Measurements from ENCODE around the gene TRAK2. TPM values are rescaled to one million over a fixed set of nuclear protein-coding genes. Genes with fewer than 3 reads are reported as not detected.

TRAK2 gene
- total RNA-seq, 4 donors from 2014 or later: 41.5 to 78.9 (median 54.5) TPM

DNA sequence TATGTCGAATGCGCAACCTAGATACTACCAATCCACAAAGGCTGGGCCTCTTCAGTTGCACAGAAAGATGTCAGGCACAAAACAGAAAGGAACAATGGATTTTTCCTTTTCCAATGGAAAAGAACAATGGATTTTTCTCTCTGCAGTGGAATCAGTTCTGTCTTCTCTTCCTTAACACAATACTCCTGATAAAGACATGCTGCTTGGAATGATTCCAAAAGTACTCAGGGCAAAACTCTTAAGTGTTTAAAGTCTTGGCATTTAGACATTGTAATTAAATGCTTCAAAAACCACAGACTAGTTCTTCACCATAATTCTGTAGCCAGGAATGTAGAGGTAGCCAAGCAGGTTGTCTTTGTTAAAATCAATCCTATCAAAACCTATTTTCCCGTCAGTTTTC, 47.4 kb downstream of the TRAK2 start:
- H3K4me3 ChIP-seq: no peak overlapping the region
- 83 to 85% methylated on average over 3 of the region's 3 CpGs for WGBS, 2 donors (ENCODE audit: low coverage in 1 of 2)
- DNase-seq: no peak
- no peaks in the 10 kb centered on the region for H3K27me3 ChIP-seq
- no peaks in the 10 kb centered on the region for H3K9me3 ChIP-seq
- no peaks in the 10 kb centered on the region for H3K36me3 ChIP-seq
- TF ChIP-seq EP300 (IDR thresholded peaks at IDR 0.05; ENCODE audit: low read depth): no peak
- TF ChIP-seq POLR2A (IDR thresholded peaks at IDR 0.05): no peak
- TF ChIP-seq POLR2AphosphoS5 (IDR thresholded peaks at IDR 0.05): no peak
- H3K27ac ChIP-seq: no peak overlapping the region
- intact Hi-C loops (cut with DNase I; ENCODE audit: low total_unique reads): no loop called here
- peaks cover 13 to 51% (median 24%) of the 10 kb centered on the region in 4 donors for H3K4me1 ChIP-seq
- in situ Hi-C loops (cut with MboI; ENCODE audit: low pct_ligation_motif_present in 1 of 4, low pct_unique_long_range_greater_than_20kb in 1 of 4, low sequenced_read_pairs in 3 of 4): no loop called here

DNA sequence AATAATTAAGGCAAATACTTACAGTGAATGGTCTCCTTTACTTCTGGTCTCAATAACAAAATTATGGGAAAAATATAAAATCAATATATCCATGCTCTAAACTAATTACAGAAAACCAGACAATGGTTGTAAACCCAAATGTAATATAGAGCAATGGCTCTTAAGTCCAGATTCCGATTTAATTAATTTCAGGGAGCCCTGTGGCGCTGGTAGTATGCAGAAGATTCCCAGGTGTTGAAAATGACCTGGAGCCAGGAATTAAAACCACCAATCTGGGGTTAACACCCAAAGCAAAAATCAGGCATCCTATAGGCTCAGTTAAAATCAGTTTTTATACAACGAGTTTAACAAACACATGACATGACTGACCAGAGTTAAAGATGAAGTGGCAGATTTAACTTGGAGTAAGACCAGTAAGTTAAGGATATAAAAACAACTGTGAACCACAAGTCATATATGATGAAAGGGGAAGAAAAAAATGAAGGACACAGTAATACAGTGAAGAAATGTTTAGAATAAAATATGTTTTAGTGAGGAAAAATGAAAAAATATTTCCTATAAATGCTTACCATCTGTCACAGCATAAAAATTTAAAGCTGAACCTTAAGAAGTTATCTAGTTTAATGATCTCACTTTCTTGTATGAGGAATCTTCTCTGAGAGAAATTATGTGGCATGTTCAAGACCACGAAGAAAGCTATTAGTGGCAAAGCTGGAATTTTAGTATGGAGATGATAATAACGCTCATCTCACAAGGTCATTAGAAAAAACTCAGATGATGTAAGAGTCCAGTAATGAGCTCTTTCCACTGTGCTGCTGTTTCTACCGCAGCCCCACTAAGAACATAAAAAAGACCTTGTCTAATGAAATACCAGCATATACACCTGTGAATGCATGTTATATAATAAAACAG, 48.4 kb downstream of the TRAK2 start:
- Histone ChIP-seq H3K4me1 (peaks cover 13 to 51% (median 24%) of the 10 kb centered on the region in 4 donors), H3K9me3 (no peaks in the 10 kb centered on the region), H3K36me3 (peaks cover 0 to 4% (median under 1%) of the 10 kb centered on the region in 4 donors), H3K27ac (no peak overlapping the region), H3K27me3 (no peaks in the 10 kb centered on the region), H3K4me3 (no peak overlapping the region)
- DNase-seq: no peak
- intact Hi-C loops (cut with DNase I; ENCODE audit: low total_unique reads): no loop called here
- TF ChIP-seq EP300 (IDR thresholded peaks at IDR 0.05; ENCODE audit: low read depth) (no peak), POLR2AphosphoS5 (IDR thresholded peaks at IDR 0.05) (no peak)
- 80 to 86% methylated on average over 6 of the region's 6 CpGs for WGBS, 2 donors (ENCODE audit: low coverage in 1 of 2)
- in situ Hi-C loops (cut with MboI; ENCODE audit: low pct_ligation_motif_present in 1 of 4, low pct_unique_long_range_greater_than_20kb in 1 of 4, low sequenced_read_pairs in 3 of 4): no loop called here

DNA sequence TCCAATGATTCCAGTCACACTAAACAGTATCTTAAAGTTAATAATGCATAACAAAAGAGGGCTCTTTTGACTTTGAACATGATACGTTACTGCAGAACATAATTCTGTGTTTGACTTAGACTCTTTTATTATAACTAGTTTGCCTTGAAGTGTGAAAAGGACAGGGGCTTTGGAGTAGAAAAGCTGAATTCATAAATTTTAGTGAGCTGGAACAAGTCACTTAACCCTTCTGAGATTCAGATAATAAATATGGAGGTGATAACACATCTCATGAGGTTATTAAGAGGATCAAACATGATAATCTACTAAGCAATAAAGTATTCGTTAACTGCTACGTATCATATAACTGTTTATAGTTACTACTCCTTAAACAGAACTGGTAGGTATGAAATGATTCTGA, 49.4 kb downstream of the TRAK2 start:
- TF ChIP-seq, protein P1, sequence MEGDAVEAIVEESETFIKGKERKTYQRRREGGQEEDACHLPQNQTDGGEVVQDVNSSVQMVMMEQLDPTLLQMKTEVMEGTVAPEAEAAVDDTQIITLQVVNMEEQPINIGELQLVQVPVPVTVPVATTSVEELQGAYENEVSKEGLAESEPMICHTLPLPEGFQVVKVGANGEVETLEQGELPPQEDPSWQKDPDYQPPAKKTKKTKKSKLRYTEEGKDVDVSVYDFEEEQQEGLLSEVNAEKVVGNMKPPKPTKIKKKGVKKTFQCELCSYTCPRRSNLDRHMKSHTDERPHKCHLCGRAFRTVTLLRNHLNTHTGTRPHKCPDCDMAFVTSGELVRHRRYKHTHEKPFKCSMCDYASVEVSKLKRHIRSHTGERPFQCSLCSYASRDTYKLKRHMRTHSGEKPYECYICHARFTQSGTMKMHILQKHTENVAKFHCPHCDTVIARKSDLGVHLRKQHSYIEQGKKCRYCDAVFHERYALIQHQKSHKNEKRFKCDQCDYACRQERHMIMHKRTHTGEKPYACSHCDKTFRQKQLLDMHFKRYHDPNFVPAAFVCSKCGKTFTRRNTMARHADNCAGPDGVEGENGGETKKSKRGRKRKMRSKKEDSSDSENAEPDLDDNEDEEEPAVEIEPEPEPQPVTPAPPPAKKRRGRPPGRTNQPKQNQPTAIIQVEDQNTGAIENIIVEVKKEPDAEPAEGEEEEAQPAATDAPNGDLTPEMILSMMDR (IDR thresholded peaks at IDR 0.05): no peak
- TF ChIP-seq POLR2A (IDR thresholded peaks at IDR 0.05) (no peak), POLR2AphosphoS5 (IDR thresholded peaks at IDR 0.05) (no peak), EP300 (IDR thresholded peaks at IDR 0.05; ENCODE audit: low read depth) (no peak)
- H3K27me3 ChIP-seq: no peaks in the 10 kb centered on the region
- H3K4me3 ChIP-seq: no peak overlapping the region
- no peak for DNase-seq
- intact Hi-C loops (cut with DNase I; ENCODE audit: low total_unique reads): no loop called here
- H3K27ac ChIP-seq: no peak overlapping the region
- 36 to 56% methylated on average over 3 of the region's 3 CpGs for WGBS, 2 donors (ENCODE audit: low coverage in 1 of 2)
- H3K4me1 ChIP-seq: peaks cover 10 to 47% (median 22%) of the 10 kb centered on the region in 4 donors
- in situ Hi-C loops (cut with MboI; ENCODE audit: low pct_ligation_motif_present in 1 of 4, low pct_unique_long_range_greater_than_20kb in 1 of 4, low sequenced_read_pairs in 3 of 4): no loop called here
- no peaks in the 10 kb centered on the region for H3K9me3 ChIP-seq
- peaks cover 0 to 12% (median 2%) of the 10 kb centered on the region in 4 donors for H3K36me3 ChIP-seq

DNA sequence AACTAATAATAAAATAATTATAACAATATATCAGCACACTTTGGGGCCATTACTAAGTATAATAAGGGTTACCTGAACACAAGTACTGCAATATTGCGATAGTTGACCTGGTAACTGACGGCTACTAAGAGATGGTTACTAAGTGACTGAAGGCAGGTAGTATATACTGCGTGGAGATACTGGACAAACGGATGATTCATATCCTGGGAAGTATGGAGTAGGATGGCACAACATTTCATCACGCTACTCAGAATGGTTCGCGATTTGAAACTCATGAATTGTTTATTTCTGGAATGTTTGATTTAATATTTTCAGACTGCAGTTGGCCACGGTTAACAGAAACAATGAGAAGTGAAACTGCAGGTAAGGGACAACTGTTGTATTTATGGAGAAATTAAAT, 54.7 kb downstream of the TRAK2 start:
- Histone ChIP-seq H3K4me1 (peaks cover 0 to 5% (median 0%) of the 10 kb centered on the region in 4 donors), H3K36me3 (peaks cover 0 to 55% (median 23%) of the 10 kb centered on the region in 4 donors), H3K27me3 (no peaks in the 10 kb centered on the region), H3K27ac (no peak overlapping the region), H3K4me3 (no peak overlapping the region), H3K9me3 (no peaks in the 10 kb centered on the region)
- WGBS, 2 donors (ENCODE audit: low coverage in 1 of 2): 76 to 83% methylated on average over 7 to 8 of the region's 8 CpGs
- TF ChIP-seq, protein P1 (IDR thresholded peaks at IDR 0.05): no peak
- TF ChIP-seq POLR2AphosphoS5 (IDR thresholded peaks at IDR 0.05) (no peak), EP300 (IDR thresholded peaks at IDR 0.05; ENCODE audit: low read depth) (no peak), POLR2A (IDR thresholded peaks at IDR 0.05) (no peak)
- in situ Hi-C loops (cut with MboI; ENCODE audit: low pct_ligation_motif_present in 1 of 4, low pct_unique_long_range_greater_than_20kb in 1 of 4, low sequenced_read_pairs in 3 of 4) (loop anchor here in 1 of 4 donors (25.0 kb wide), 1 partner anchor 484 kb away; no protein-coding TSS in a partner anchor), intact Hi-C loops (cut with DNase I; ENCODE audit: low total_unique reads) (no loop called here)
- DNase-seq: no peak

DNA sequence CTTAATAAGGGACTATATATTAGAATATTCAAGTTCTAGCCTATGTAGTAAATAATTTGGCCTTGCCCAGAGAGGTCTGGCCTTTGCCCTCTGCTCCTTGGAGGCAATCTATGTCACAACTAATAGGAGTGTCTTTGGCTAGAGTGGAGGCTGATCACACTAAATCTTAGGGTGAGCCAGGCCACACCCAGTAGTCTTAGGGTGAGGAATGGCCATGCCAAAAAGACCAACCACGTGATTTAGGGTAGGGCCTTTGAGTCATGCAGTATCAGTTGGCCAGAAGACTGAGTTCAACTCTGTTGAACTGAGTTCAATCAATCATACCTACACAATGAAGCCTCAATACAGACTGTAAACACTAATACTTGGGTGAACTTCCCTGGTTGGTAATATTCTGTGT, 68.1 kb downstream of the TRAK2 start:
- 79% methylated on average over 1 of the region's 1 CpG; no CpG with 5 or more reads in 1 of the 2 donors for WGBS, 2 donors (ENCODE audit: low coverage in 1 of 2)
- Histone ChIP-seq H3K4me1 (peaks cover 0 to 8% (median 2%) of the 10 kb centered on the region in 4 donors), H3K4me3 (no peak overlapping the region), H3K27ac (no peak overlapping the region), H3K9me3 (no peaks in the 10 kb centered on the region), H3K27me3 (no peaks in the 10 kb centered on the region), H3K36me3 (peaks cover 0 to 56% (median 21%) of the 10 kb centered on the region in 4 donors)
- TF ChIP-seq, protein P1 (IDR thresholded peaks at IDR 0.05): no peak
- TF ChIP-seq EP300 (IDR thresholded peaks at IDR 0.05; ENCODE audit: low read depth): no peak
- no peak for TF ChIP-seq POLR2A (IDR thresholded peaks at IDR 0.05)
- TF ChIP-seq POLR2AphosphoS5 (IDR thresholded peaks at IDR 0.05): no peak
- intact Hi-C loops (cut with DNase I; ENCODE audit: low total_unique reads): no loop called here
- DNase-seq: no peak
- in situ Hi-C loops (cut with MboI; ENCODE audit: low pct_ligation_motif_present in 1 of 4, low pct_unique_long_range_greater_than_20kb in 1 of 4, low sequenced_read_pairs in 3 of 4): loop anchor here in 1 of 4 donors (25.0 kb wide), 1 partner anchor 471 kb away; no protein-coding TSS in a partner anchor
